Endothelial cell of umbilical vein (primary cell): ENCODE results near the gene TBC1D21. TPM values are rescaled to one million over a fixed set of nuclear protein-coding genes. Genes with fewer than 3 reads are reported as not detected.

Source experiments
- BruUV-seq: library from RNA; stranded (reverse); fragments of 400-500 nt; replicated peaks from 2 replicates; lab custom pipeline; 2021; lab: Mats Ljungman, UMichigan
- CTCF ChIA-PET: fragments of 300-600, 350-600 bp; sonication (Branson Sonifier 250); formaldehyde crosslinking; loops from one replicate; lab custom pipeline; 2021; ENCODE audit warnings: antibody characterized with exemption, inconsistent platforms; lab: Charles Lee
- POLR2A ChIA-PET: fragments of 300-600, 350-600 bp; sonication (Branson Sonifier 250); formaldehyde crosslinking; loops from one replicate; lab custom pipeline; 2021; ENCODE audit warnings: antibody characterized with exemption, inconsistent platforms; lab: Charles Lee
- DNase-seq: peaks from one replicate; pipeline ENCODE4 v3.0.0-alpha.2; 2011; ENCODE audit warnings: low read depth, low spot score
- FAIRE-seq: peaks from 2 replicates; lab custom pipeline; 2011; peaks lifted over from hg19 to GRCh38; lab: Jason Lieb, UNC
- H2AFZ ChIP-seq: 2 replicates; pipeline ENCODE4 v1.6.0; 2012; ENCODE audit warnings: low read depth, low read length, control low read depth, inconsistent platforms
- H3K27ac ChIP-seq: 2 replicates; pipeline ENCODE4 v1.5.1; 2011; ENCODE audit warnings: low read depth, mild to moderate bottlenecking, control low read depth, low read length, moderate library complexity; ENCODE audit not compliant: insufficient read depth
- H3K27me3 ChIP-seq, 2 experiments: 2 replicates each; pipeline versions ENCODE4 v1.6.0 to v1.6.1; 2011; ENCODE audit warnings: low read length in 2 of 2, mixed read lengths in 1 of 2; ENCODE audit not compliant: control insufficient read depth in 2 of 2, insufficient read depth in 2 of 2
- H3K36me3 ChIP-seq, 2 experiments: 2 replicates in 1 of 2; 3 replicates in 1 of 2; pipeline ENCODE4 v1.5.1; 2011; ENCODE audit warnings: low read length in 2 of 2, mild to moderate bottlenecking in 1 of 2, moderate library complexity in 1 of 2; ENCODE audit not compliant: control insufficient read depth in 2 of 2, insufficient read depth in 2 of 2; ENCODE audit errors: extremely low read depth in 1 of 2
- H3K4me1 ChIP-seq: 3 replicates; pipeline ENCODE4 v1.5.1; 2011; ENCODE audit warnings: mild to moderate bottlenecking, low read length; ENCODE audit not compliant: control insufficient read depth, insufficient read depth; ENCODE audit errors: extremely low read depth
- H3K4me2 ChIP-seq: 2 replicates; pipeline ENCODE4 v1.6.1; 2011; ENCODE audit warnings: low read length, control low read depth, mixed read lengths; ENCODE audit not compliant: insufficient read depth
- H3K4me3 ChIP-seq, 3 experiments: fragments of 200-600 bp in 1 of 3; sonication (generic), shearing (Covaris generic) in 1 of 3; replicated peaks in 1 of 3; 2 replicates each; pipeline ENCODE4 v1.5.1; 2011 to 2016; ENCODE audit warnings: control low read depth in 3 of 3, low read length in 3 of 3, mild to moderate bottlenecking in 2 of 3, inconsistent platforms in 1 of 3, low read depth in 1 of 3, moderate library complexity in 1 of 3; ENCODE audit not compliant: insufficient read depth in 1 of 3
- H3K79me2 ChIP-seq: 2 replicates; pipeline ENCODE4 v1.6.0; 2012; ENCODE audit warnings: low read length, inconsistent platforms; ENCODE audit not compliant: control insufficient read depth, insufficient read depth
- H3K9ac ChIP-seq: replicated peaks from 2 replicates; pipeline ENCODE3; 2011; ENCODE audit warnings: low read length, control low read depth; ENCODE audit not compliant: insufficient read depth; ENCODE audit errors: extremely low read depth
- H3K9me1 ChIP-seq: replicated peaks from 3 replicates; pipeline ENCODE4 v1.6.0; 2011; ENCODE audit warnings: mild to moderate bottlenecking, low read length; ENCODE audit not compliant: control insufficient read depth, insufficient read depth; ENCODE audit errors: extremely low read depth
- H3K9me3 ChIP-seq: replicated peaks from 2 replicates; pipeline ENCODE4 v1.5.1; 2012; ENCODE audit warnings: low read length, inconsistent platforms; ENCODE audit not compliant: control insufficient read depth, insufficient read depth
- H4K20me1 ChIP-seq: replicated peaks from 2 replicates; pipeline ENCODE3; 2011; ENCODE audit warnings: mild to moderate bottlenecking, low read length; ENCODE audit not compliant: control insufficient read depth, insufficient read depth; ENCODE audit errors: extremely low read depth
- CTCF ChIP-seq, 2 donors: IDR thresholded peaks; 1 replicate in 1 of 2; 2 replicates in 1 of 2; pipeline ENCODE4 v1.5.1; 2011; ENCODE audit warnings: low read length in 2 of 2, mild to moderate bottlenecking in 2 of 2, moderate library complexity in 2 of 2, control low read depth in 1 of 2, inconsistent platforms in 1 of 2, low read depth in 1 of 2; ENCODE audit not compliant: insufficient read depth in 1 of 2; ENCODE audit errors: extremely low read depth in 1 of 2
- EZH2 ChIP-seq: IDR thresholded peaks from 2 replicates; pipeline ENCODE4 v1.6.1; 2012; ENCODE audit warnings: borderline replicate concordance, low read depth, mild to moderate bottlenecking, moderate library complexity, low read length, inconsistent platforms; ENCODE audit not compliant: severe bottlenecking
- FOS ChIP-seq: IDR thresholded peaks from 2 replicates; pipeline ENCODE4 v1.6.1; 2011; ENCODE audit warnings: mild to moderate bottlenecking, low read length, moderate library complexity, borderline replicate concordance; ENCODE audit not compliant: insufficient read depth
- GATA2 ChIP-seq: IDR thresholded peaks from 2 replicates; pipeline ENCODE4 v1.7.0; 2011; ENCODE audit warnings: low read depth, mild to moderate bottlenecking, moderate library complexity, mixed read lengths, low read length; ENCODE audit not compliant: insufficient read length, insufficient read depth
- JUN ChIP-seq: IDR thresholded peaks from 2 replicates; pipeline ENCODE4 v1.6.1; 2011; ENCODE audit warnings: borderline replicate concordance, low read depth; ENCODE audit not compliant: insufficient read length, insufficient read depth
- MYC ChIP-seq: IDR thresholded peaks from one replicate; pipeline ENCODE4 v1.6.1; 2011; ENCODE audit warnings: mild to moderate bottlenecking, low read depth, low read length
- POLR2A ChIP-seq: IDR thresholded peaks from 2 replicates; pipeline ENCODE4 v1.6.1; 2012; ENCODE audit warnings: low read depth, mild to moderate bottlenecking, control low read depth, low read length
- POLR2AphosphoS5 ChIP-seq: IDR thresholded peaks from 2 replicates; pipeline ENCODE4 v1.6.1; 2012; ENCODE audit warnings: low read depth, mild to moderate bottlenecking, control low read depth, low read length, moderate library complexity; ENCODE audit not compliant: insufficient read depth
- dilution Hi-C: fragments of 300-500 bp; cut with MboI; formaldehyde crosslinking; loops from one replicate; pipeline ENCODE4 v1.15.0; 2019; ENCODE audit warnings: low sequenced_read_pairs; ENCODE audit not compliant: extremely low pct_ligation_motif_present
- intact Hi-C: fragments of 100-400 bp; cut with micrococcal nuclease; formaldehyde crosslinking; loops from one replicate; pipeline ENCODE4 v1.10.0; 2022
- polyA plus RNA-seq, 4 experiments: library from polyadenylated mRNA; depleted of rRNA in 3 of 4; stranded (reverse) in 3 of 4; unstranded in 1 of 4; fragments of >200 nt; gene quantifications; 2 replicates each; pipeline versions ENCODE4 v1.2.1 to v1.2.3, GENCODE V29; 2011 to 2012; ENCODE audit warnings: missing spikeins in 1 of 4
- total RNA-seq: library from RNA; stranded (reverse); gene quantifications from 2 replicates; pipeline ENCODE4 v1.2.3, GENCODE V29; 2021

Gene TBC1D21
- total and polyA plus RNA-seq, 2 donors (not counting 3 experiments of a cell fraction or from before 2014, with no cell fraction given): not detected

GRCh38 chr15:73851689-73852088 lies 21.7 kb upstream of the TBC1D21 start:
- dilution Hi-C loops: no loop called here
- no peak overlapping the region for H3K27ac ChIP-seq
- ChIA-PET CTCF (interaction anchor here (1.1 to 1.2 kb wide), 2 partner anchors 20 to 23 kb away, joined by 6 to 8 read pairs; no protein-coding TSS in a partner anchor), POLR2A (no interaction called here)
- H3K36me3 ChIP-seq: no peaks in the 10 kb centered on the region
- no peak overlapping the region for H3K4me2 ChIP-seq
- no peaks in the 10 kb centered on the region for H3K4me1 ChIP-seq
- FAIRE-seq (peak; percentile 75), DNase-seq (peak; percentile 34)
- H3K9ac ChIP-seq: no peak overlapping the region
- no peak overlapping the region for H2AFZ ChIP-seq
- peaks cover 1 to 2% of the 10 kb centered on the region in 2 experiments for H3K27me3 ChIP-seq
- intact Hi-C loops: no loop called here
- H3K9me1 ChIP-seq: no peaks in the 10 kb centered on the region
- TF ChIP-seq FOS: no peak
- TF ChIP-seq EZH2: no peak
- TF ChIP-seq JUN: no peak
- no peak for TF ChIP-seq CTCF (IDR thresholded peaks at IDR 0.05; ENCODE audit: extremely low read depth in 1 of 2, insufficient read depth in 1 of 2, low read depth in 1 of 2, low read length in 2 of 2)
- TF ChIP-seq GATA2: no peak
- no peak for TF ChIP-seq POLR2AphosphoS5
- no peak for TF ChIP-seq POLR2A
- no peak for TF ChIP-seq MYC
- no peaks in the 10 kb centered on the region for H3K9me3 ChIP-seq
- no TSS peak for BruUV-seq
- H4K20me1 ChIP-seq: no peaks in the 10 kb centered on the region
- no peaks in the 10 kb centered on the region for H3K79me2 ChIP-seq
- H3K4me3 ChIP-seq: no peak overlapping the region
